ENCODE measurements around the gene TMEM51. TPM values are rescaled to one million over a fixed set of nuclear protein-coding genes. Genes with fewer than 3 reads are reported as not detected.
A peak's percentile ranks its signal among the peaks of the same experiment; 100 is the strongest.
"Not testable (repeated sequence)": the region's sequence is repeated elsewhere in the genome, so short reads cannot be mapped to it uniquely, and the experiment has no call there.

Gene TMEM51
- total RNA-seq, 1 experiment from 2014 or later: 19.9 TPM

DNA sequence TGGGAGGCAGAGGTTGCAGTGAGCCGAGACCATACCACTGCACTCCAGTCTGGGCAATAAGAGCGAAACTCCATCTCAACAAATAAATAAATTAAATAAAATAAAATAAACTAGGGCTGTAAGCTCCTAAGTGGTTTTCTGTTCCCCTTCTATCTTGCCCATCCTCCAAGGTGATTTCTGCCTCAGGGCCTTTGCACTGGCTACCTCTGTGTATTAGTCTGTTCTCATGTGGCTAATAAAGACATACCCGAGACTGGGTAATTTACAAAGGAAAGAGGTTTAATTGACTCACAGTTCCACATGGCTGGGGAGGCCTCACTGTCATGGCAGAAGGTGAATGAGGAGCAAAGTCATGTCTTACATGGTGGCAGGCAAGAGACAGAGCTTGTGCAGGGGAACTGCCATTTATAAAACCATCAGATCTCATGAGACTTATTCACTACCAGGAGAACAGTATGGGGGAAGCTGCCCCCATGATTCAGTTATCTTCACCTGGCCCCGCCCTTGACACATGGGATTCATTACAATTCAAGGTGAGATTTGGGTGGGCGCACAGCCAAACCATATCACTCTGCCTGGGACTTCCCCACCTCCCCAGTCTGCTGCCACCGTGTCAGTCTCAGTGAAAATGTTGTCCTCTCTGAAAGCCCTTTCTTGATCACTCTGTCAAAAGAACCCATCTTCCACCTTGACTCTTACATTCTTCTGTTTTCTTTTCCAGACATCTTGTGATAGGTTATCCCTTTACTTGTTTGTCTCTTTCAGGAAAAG, 22.0 kb downstream of the TMEM51 start:
- not testable (repeated sequence) for DNase-seq (ENCODE audit: low read depth)

DNA sequence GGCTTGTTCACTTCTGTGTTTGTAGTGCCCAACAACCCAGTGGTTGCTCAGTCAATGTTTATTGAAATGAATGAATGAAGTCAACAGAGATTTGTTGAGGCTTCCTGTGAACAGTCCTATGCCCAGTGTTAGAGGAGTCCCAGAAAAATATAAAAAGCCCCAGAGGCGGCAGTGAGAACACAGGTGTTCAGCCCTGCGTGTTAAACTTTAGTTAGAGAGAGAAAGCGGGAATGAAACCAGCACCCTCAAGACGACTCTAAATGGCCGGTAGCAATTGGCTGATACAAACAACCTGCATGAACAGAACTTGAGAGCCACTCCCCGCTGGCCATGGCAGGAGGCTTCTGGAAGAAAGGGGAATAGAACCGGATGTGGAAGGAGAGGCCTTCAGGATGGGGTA, 22.6 kb downstream of the TMEM51 start:
- no peak for DNase-seq (ENCODE audit: low read depth)

DNA sequence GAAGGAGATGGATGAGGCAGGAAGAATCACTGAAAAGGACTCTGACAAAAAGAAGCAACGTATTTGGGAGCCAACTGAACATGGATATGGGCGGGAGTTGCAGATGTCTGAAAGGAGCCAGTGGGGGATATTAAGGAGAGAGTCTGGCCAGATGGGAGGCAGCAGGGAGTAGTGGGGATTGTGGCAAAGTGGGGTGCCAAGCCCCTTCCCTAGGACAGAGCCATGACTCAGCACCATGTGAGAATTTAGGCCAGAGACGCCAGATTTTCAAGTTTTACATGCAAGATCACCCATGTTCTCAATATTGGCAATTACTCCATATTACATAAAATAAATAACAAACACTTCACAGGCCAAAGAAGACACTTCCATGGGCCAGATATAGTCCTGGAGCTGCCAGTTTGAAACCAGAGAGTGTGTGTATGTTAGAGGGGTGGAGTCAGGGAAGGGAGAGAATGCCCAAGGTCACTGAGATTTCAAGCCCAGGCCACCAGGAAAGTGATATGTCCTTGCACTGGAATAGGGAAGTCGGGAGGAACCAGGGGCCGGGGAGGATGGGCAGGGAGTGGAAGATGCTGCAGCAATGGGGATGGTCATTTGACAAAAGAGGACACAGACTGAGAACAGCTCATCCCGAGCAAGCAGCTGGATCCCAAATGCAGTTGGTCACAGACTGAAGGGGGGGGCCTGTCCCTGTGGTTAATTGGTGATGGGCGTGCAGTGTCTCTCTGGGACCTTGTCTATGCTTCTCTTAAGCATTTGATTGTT, 23.5 kb downstream of the TMEM51 start:
- DNase-seq (ENCODE audit: low read depth): no peak

DNA sequence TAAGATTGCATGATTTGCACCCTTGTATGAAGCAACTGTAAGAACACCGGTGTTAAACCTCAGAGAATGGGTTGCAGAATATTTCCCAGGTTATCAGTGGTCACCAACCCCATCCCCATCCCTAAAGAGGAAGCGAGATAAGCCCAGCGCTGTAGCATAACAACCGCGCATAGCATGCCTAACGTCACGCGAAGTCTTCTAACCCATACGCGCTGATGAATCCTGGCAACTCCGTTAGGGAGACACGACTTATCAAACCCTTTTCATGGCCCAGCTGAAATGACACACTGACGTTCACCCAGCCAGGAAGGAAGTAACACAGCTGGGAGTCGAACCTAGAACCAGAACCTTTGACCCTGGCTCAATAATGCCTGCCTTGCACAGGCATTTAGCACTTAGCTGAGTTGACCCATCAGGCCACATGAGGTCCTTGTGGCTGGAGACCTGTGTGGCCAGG, 24.2 kb downstream of the TMEM51 start:
- DNase-seq (ENCODE audit: low read depth): no peak

DNA sequence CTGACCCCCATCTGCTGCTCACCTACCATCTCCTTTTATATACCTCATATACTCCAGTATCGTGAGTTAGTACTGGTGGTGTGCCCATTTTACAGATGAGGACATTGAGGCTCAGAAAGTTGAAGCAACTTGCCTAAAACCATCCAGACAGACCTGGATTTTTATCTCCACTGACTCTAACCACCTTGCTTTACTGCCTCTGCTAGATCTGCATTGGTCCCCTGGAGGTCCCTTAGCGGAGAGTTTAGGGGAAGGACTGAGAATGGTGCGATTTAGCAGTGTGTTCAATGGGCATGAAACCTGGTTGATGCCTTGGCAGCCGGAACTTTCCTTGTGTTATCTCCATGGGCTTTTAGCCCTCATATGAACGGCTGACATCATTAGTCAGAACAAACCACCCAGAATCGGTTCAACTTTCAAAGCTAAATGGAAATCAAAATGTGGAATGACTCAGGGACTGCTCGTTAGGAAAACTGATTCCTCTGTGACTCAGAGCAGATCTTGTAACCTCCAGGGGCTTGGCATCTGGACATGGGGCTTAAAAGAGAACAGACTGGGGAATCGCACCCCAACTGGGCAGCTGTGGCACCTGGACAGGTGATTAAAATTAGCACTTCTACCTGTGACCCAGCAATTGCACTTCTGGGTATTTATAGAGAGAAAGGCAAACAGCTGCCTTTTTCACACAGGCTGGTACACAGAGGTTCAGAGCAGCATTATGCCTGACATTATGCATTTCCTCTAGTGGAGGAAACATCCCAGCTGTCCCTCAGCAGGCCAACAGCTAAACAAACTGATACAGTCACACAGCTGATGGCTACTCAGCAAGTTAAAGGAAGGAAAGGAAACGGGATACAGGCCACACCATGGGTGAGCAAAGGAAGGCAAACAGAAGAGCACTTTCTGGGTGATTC, 25.3 kb downstream of the TMEM51 start:
- peak; percentile 96 for DNase-seq (ENCODE audit: low read depth)

DNA sequence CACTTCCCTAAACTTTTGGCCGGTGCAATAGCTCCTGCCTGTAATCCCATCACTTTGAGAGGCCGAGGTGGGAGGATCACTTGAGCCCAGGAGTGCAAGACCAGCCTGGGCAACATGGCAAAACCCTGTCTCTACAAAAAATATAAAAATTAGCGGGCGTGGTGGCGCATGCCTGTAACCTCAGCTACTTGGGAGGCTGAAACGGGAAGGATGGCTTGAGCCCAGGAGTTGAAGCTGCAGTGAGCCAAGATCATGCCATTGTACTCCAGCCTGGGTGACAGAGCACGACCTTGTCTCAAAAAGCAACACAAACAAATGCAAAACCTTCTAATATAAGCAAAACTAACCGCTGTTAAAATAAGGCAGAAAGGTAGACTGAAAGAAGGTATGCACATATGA, 25.9 kb downstream of the TMEM51 start:
- DNase-seq (ENCODE audit: low read depth): no peak

DNA sequence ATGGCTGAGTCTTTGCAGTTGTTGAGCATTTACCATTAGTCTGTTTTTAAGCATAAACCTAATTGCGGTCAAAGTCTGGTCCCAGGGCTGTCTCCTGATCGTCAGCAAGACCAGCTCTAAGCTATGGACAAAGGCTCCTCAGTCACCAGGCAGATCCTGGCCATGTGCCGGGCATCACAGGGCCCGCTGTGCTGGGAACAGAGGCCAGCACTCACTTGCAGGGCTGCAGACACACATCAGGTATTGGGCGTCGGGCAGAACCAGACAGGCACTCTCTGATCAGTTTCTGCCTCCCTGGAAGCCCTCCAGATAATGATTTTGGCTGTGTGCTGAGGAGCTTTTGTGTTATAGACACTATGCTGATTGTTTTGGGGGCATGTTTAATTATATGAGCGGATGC, 26.6 kb downstream of the TMEM51 start:
- DNase-seq (ENCODE audit: low read depth): no peak

DNA sequence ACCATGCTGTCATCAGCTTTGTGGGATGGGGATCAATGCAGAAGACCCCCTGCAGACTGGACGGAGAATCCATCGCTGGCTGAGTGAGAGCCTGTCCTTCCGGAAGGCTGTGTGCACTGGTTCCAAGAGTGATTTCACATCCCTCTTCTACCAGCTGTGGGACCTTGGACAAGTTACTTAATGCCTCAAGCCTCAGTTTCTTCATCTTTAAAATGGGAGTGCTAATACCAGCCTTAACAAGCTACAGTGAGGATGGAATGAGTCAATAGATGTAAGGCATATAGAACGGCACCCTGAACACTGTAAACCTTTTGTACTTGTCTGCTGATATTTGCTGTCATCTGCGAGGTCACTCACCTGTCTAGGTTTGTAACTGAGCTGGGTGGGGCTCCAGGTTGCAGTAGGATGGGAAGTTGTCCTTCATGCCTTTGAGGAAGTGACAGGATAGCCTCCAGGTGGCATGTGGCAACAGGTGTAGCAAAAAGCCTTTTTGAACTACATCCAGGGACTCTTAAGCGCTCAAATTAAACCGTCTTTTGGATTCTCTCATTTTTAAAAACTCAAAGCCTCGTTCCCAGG, 27.5 kb downstream of the TMEM51 start:
- no peak for DNase-seq (ENCODE audit: low read depth)

DNA sequence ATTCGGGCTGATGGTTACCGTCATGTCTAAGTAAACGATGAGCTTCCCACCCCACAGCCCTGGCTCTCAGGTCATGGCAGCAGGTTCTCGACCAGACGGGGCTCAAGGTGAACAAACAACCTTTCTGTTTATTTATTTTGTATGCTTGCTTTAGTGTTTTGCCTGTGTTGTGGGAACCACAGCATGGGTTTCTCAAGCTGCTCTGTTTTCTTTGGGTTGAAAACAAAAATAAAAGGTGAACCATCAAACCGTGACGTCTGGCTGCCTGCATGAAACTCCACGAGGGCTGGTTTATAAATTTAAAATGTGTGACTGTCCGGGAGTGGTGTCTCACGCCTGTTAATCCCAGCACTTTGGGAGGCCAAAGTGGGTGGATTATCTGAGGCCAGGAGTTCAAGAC, 28.0 kb downstream of the TMEM51 start:
- no peak for DNase-seq (ENCODE audit: low read depth)

DNA sequence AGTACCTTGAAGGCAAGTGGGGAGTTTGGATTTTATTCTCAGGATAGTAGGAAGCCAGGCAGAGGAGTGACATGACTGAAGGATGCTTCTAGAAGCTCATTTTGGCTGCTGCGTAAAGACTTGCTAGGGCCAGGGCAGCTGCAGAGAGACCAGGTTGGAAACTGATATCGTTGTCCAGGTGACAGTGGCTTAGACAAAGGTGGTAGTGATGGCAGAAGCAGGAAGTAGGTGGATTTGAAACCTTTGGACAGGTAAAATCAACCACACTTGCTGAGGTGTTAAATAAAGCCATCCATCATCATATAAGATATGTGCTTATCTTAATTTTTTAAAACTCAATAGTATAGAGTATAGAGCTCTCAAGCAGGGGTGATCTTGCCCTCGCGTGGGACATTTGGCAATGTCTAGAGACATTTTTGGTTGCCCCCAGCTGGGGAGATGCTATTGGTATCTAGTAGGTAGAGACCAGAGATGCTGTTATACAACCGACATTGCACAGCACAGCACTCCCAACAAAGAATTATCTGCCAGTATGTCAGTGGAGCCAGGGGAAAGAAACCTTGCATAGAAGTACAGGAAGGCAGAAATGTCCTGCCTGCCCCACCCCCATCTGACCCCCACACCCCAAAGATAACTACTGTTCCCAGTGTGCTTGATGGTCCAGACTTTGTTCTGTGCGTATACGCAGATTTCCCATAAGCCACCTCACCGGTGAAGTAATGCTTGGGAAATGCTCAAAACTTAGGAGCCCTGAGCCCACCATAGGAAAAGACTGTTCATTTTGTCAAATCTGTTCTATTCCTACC, 31.1 kb downstream of the TMEM51 start:
- DNase-seq (ENCODE audit: low read depth): no peak

DNA sequence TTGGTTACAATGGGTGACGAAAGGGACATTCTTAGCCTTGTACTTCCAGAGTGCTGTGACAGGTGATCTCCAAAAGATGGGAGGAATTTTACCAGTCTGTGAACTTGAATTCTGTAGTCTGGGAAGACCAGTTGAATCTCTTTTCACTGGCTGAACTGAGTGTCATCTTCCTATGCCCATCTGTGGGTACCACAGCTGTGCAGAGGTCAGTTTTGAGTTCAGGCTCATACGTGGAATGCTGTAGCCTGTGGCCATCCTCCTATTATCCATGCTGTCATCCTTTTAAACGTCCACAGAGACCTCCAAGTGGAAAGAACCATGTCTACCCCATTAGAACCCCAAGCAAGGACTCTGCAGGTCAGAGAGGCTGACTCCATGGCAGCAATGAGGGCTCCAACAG, 32.1 kb downstream of the TMEM51 start:
- no peak for DNase-seq (ENCODE audit: low read depth)

DNA sequence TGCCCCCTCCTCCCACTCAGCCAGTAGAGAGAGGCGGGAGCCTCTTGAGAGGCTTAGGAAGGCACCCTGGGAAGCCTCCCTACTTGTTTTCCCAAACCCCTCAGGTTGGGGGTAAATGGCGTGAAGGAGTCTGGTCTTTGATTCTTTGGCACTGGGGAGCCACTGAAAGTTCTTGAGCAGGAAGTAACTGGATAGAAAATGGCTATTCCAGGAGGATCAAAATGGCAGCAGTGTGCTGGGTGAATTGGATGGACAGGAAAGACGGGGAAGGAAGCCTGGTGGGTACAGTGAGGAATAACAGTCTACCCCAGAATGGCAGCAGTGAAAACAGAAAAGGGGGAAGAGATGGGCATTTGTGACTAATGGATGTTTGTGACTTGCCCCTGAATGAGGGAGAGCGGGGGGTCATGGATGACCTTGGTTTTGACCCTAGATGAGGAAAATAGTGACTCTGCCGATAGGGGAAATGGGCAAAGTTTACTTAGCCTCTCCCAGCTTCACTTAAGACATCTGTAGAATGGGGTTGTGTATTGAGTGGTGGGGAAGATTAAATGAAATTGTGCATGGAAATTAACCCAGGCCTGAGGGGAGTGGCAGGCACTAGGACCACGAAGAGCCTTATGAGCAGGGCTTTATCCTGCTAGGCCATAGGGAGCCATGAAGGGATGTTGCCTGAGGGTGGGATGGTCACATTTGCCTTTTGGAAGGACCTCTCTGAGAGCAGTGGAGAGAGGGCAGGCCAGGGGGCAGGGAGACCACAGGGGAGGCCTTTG, 32.7 kb downstream of the TMEM51 start:
- DNase-seq (ENCODE audit: low read depth): no peak

DNA sequence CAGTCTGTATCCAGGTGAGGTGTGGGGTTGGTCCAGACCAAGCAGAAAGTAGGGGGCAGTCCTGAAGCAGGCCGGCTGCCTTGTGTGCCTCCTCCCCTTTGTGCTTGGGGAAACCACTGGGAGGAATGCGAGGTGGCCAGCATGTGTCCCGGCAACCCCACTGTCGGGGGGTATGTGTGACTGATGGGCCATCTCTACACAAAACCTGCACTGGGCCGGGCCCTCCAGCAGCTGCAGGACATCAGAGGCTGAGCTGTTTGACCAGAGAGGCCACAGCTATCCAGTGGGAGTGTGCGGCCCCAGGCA, 33.3 kb downstream of the TMEM51 start:
- no peak for DNase-seq (ENCODE audit: low read depth)

DNA sequence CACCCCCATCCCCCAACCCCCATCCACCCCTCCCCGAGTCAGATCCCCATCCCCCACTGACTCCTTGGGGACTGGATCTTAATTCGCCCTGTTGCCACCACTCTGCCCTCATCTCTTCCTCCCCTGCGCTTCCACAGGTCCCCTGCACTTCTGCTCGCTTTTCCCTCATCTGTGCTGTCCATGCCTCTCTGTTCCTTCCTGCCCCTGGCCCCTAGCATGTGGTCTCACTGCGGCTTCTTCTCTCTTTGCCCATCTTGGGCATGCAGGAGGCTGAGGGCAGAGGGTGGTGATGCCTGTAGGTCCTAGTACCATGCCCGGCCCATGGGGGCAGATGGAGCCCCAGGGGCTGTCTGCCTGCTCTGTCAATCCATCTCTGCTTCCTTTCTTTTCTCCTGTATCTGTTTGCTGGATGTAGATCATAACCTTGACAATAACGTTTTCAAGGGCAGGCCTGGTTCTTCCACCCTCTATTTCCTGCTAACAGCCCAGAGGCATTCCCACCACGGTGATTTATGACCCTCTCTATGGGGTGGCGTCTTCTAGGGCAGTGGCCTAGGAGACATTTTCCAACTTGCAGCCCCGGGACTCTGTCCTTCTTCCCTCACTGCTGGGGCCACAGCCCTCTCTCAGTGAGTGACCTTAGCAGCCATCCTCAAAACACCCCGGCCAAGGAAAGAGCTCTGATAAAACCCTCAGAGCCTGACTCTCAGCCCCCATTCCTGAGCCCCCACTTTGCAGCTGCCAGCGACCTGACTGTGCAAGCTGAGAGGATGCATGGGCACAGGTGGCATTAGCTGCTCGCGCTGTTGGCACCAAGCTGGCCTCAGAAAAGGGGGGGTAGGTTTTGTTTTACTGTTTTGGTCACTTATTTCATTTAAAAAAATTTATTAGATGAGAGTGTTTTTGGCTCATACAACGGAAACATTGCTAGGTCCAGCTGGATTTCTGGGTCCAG, 33.9 kb downstream of the TMEM51 start:
- no peak for DNase-seq (ENCODE audit: low read depth)

DNA sequence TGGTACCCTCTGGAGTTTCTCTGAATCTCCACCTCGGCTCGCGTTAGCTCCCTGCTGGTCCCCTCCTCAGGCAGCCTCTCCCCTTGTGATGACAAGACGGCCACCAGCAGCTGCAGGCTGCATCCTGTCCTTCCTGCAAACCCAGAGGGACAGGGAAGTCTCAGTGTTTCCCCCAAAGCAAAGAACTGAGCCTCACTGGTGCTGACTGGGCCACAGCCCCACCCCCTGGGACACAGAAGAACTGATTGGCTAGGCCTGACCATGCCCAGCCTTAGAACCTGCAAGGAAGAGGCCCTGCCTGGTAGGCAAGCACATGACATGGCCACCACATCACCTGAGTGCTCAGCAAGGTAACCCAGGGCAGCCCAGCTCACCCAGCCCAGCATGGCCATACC, 34.6 kb downstream of the TMEM51 start:
- DNase-seq (ENCODE audit: low read depth): no peak

DNA sequence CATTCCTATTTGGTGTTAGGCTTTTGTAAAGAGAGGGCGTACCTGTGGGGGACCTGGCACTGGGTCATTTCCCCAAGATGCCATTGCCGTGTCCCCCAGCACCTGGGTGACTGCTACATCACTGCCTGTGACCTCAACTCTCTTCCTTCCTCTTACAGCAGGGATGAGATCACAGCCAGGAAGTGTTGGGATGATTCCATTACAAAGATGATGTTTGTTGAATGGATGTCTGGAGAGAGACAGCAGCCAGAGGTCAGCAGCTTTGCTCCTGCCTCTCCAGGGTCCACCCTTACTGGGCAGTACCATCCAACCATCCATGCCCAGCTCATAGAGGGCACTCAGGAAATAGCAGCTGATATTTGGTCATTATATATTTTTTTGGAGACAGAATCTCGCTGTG, 35.1 kb downstream of the TMEM51 start:
- peak; percentile 72 for DNase-seq (ENCODE audit: low read depth)

DNA sequence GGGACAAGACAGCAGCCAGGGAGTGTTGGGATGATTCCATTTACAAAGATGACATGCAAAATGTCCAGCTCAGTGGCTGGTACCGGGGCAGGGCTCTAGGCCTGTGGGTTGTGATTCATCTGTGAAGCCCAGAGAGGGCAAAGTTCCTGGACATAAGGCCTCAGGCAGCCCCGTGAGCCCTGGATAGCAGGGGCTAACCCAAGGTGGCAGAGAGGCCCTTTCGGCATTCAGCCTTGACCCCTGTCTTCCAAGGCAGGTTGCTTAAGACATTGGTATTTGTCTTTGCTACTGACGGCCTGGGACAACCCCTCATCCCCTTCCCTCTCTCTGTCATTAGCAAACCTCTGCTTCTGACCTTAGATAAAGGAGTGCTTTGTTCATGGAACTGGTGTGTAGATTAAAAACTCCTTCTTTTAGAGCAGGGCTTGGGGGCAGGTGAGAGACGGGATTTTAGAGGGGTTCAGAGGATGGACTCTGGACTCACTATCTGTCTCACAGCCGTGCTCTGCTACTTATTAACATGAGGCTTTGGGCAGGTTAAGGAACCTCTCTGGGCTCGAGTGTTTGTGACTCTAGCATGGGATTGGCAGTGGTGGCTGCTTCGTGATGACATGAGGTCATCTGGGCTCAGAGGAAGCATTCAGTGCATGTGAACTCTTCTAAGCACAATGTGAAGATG, 36.3 kb downstream of the TMEM51 start:
- DNase-seq (ENCODE audit: low read depth): no peak

DNA sequence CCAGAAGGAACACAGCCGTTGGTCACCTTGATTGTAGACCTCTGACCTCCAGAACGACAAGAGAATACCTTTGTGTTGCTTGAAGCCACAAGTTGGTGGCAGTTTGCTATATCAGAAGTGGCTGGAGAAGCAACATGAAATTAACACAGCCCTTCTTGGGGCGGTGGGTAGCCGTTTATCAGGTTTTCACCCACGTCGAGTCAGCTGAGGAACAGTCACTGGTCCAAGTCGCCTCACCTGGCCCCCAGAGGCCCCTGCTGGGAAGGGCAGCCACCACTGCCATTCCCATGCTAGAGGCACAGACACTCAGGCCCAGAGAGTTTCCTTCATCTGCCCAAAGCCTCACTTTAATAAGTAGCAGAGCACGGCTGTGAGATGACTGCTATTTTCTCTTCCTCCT, 37.7 kb downstream of the TMEM51 start:
- no peak for DNase-seq (ENCODE audit: low read depth)

Data from HT1080 (cell line).